Measurements from ENCODE around the gene MUC20.
"Not testable (repeated sequence)": the region's sequence is repeated elsewhere in the genome, so short reads cannot be mapped to it uniquely, and the experiment has no call there.

MUC20 gene

GRCh38 chr3:195731356-195731905, 10.7 kb downstream of the MUC20 start:
- no peak for DNase-seq (ENCODE audit: low read depth)

- no peak for DNase-seq (ENCODE audit: low read depth)
These were observed 12.2 kb downstream of the MUC20 start for GRCh38 chr3:195732940-195733339.

- no peak for DNase-seq (ENCODE audit: low read depth)
These were observed 14.4 kb downstream of the MUC20 start for GRCh38 chr3:195735036-195735695.

GRCh38 chr3:195736866-195737490, 16.2 kb downstream of the MUC20 start:
- no peak for DNase-seq (ENCODE audit: low read depth)

GRCh38 chr3:195737782-195738181, 17.0 kb downstream of the MUC20 start:
- DNase-seq (ENCODE audit: low read depth) = not testable (repeated sequence)

GRCh38 chr3:195738274-195739044, 17.7 kb downstream of the MUC20 start:
- no peak for DNase-seq (ENCODE audit: low read depth)

GRCh38 chr3:195739561-195740111, 18.9 kb downstream of the MUC20 start:
- no peak for DNase-seq (ENCODE audit: low read depth)

GRCh38 chr3:195744437-195744836, 23.7 kb downstream of the MUC20 start:
- DNase-seq (ENCODE audit: low read depth) = no peak

GRCh38 chr3:195746346-195746745, 25.6 kb downstream of the MUC20 start:
- DNase-seq (ENCODE audit: low read depth) = no peak

- DNase-seq (ENCODE audit: low read depth) = no peak
These were observed 26.0 kb downstream of the MUC20 start for GRCh38 chr3:195746751-195747150.

GRCh38 chr3:195748661-195749060, 27.9 kb downstream of the MUC20 start:
- DNase-seq (ENCODE audit: low read depth) = no peak

GRCh38 chr3:195749101-195749500, 28.3 kb downstream of the MUC20 start:
- not testable (repeated sequence) for DNase-seq (ENCODE audit: low read depth)

GRCh38 chr3:195750797-195751520, 30.2 kb downstream of the MUC20 start:
- DNase-seq (ENCODE audit: low read depth) = no peak

GRCh38 chr3:195751560-195751959, 30.8 kb downstream of the MUC20 start:
- DNase-seq (ENCODE audit: low read depth) = no peak

GRCh38 chr3:195752066-195752465, 31.3 kb downstream of the MUC20 start:
- no peak for DNase-seq (ENCODE audit: low read depth)

- DNase-seq (ENCODE audit: low read depth) = no peak
These were observed 32.0 kb downstream of the MUC20 start for GRCh38 chr3:195752546-195753331.

GRCh38 chr3:195753581-195753980, 32.8 kb downstream of the MUC20 start:
- no peak for DNase-seq (ENCODE audit: low read depth)

GRCh38 chr3:195754141-195754540, 33.4 kb downstream of the MUC20 start:
- DNase-seq (ENCODE audit: low read depth) = no peak

GRCh38 chr3:195754906-195755305, 34.1 kb downstream of the MUC20 start:
- DNase-seq (ENCODE audit: low read depth) = no peak

GRCh38 chr3:195755391-195755790, 34.6 kb downstream of the MUC20 start:
- no peak for DNase-seq (ENCODE audit: low read depth)

Data from fibroblast of gingiva (primary cell).